ENCODE measurements around the gene HDAC7. TPM values are rescaled to one million over a fixed set of nuclear protein-coding genes. Genes with fewer than 3 reads are reported as not detected.

The HDAC7 gene
- total RNA-seq, 4 donors from 2014 or later, result 9.8 to 80.9 (median 36.8) TPM

GRCh38 chr12:47778881-47779280 lies 40.8 kb downstream of the HDAC7 start:
- DNase-seq, result no peak
- no peaks in the 10 kb centered on the region for H3K9me3 ChIP-seq
- TF ChIP-seq POLR2A (IDR thresholded peaks at IDR 0.05) (no peak), CTCF (IDR thresholded peaks at IDR 0.05) (no peak)
- H3K36me3 ChIP-seq, result peaks cover 0 to 25% (median 0%) of the 10 kb centered on the region in 3 donors
- H3K4me3 ChIP-seq, result no peak overlapping the region
- H3K27me3 ChIP-seq, result no peaks in the 10 kb centered on the region
- no peak overlapping the region for H3K27ac ChIP-seq
- H3K4me1 ChIP-seq, result peaks cover 0 to 26% (median 2%) of the 10 kb centered on the region in 4 donors

- H3K4me1 ChIP-seq, result peaks cover 0 to 30% (median 5%) of the 10 kb centered on the region in 4 donors
Measured at GRCh38 chr12:47777741-47778558, 41.8 kb downstream of the HDAC7 start.

GRCh38 chr12:47777151-47777550 lies 42.6 kb downstream of the HDAC7 start:
- no peak for DNase-seq
- Histone ChIP-seq H3K27me3 (no peaks in the 10 kb centered on the region), H3K4me1 (peaks cover 0 to 30% (median 5%) of the 10 kb centered on the region in 4 donors), H3K9me3 (no peaks in the 10 kb centered on the region), H3K4me3 (no peak overlapping the region), H3K36me3 (peaks cover 0 to 12% (median 0%) of the 10 kb centered on the region in 3 donors), H3K27ac (no peak overlapping the region)
- no peak for TF ChIP-seq POLR2A (IDR thresholded peaks at IDR 0.05)
- TF ChIP-seq CTCF (IDR thresholded peaks at IDR 0.05), result no peak

More at GRCh38 chr12:47777741-47778558, 41.8 kb downstream of the HDAC7 start:
- TF ChIP-seq POLR2A (IDR thresholded peaks at IDR 0.05) (no peak), CTCF (IDR thresholded peaks at IDR 0.05) (no peak)
- Histone ChIP-seq H3K4me3 (no peak overlapping the region), H3K9me3 (no peaks in the 10 kb centered on the region), H3K27me3 (no peaks in the 10 kb centered on the region), H3K36me3 (peaks cover 0 to 18% (median 0%) of the 10 kb centered on the region in 3 donors), H3K27ac (no peak overlapping the region)
- DNase-seq, result no peak

GRCh38 chr12:47776471-47777143 lies 43.1 kb downstream of the HDAC7 start:
- Histone ChIP-seq H3K4me1 (peaks cover 0 to 30% (median 5%) of the 10 kb centered on the region in 4 donors), H3K27me3 (no peaks in the 10 kb centered on the region), H3K4me3 (no peak overlapping the region), H3K9me3 (no peaks in the 10 kb centered on the region), H3K36me3 (peaks cover 0 to 6% (median 0%) of the 10 kb centered on the region in 3 donors), H3K27ac (peak overlapping the region in 1 of 4 donors; percentile 33)
- TF ChIP-seq CTCF (IDR thresholded peaks at IDR 0.05), result no peak
- TF ChIP-seq POLR2A (IDR thresholded peaks at IDR 0.05), result no peak
- DNase-seq, result no peak

- peaks cover 0 to 30% (median 5%) of the 10 kb centered on the region in 4 donors for H3K4me1 ChIP-seq
- H3K9me3 ChIP-seq, result no peaks in the 10 kb centered on the region
- no peaks in the 10 kb centered on the region for H3K27me3 ChIP-seq
- no peak overlapping the region for H3K4me3 ChIP-seq
- peak overlapping the region in 2 of 4 donors; percentile 37 to 40 for H3K27ac ChIP-seq
- TF ChIP-seq CTCF (IDR thresholded peaks at IDR 0.05) (no peak), POLR2A (IDR thresholded peaks at IDR 0.05) (no peak)
- no peak for DNase-seq
- no peaks in the 10 kb centered on the region for H3K36me3 ChIP-seq
Measured at GRCh38 chr12:47775100-47775911, 44.4 kb downstream of the HDAC7 start.
